Gastrocnemius medialis (tissue), 4 donors: ENCODE results near the gene ZNF672.
"Not testable (repeated sequence)": the region's sequence is repeated elsewhere in the genome, so short reads cannot be mapped to it uniquely, and the experiment has no call there.

ENCODE experiments used
- POLR2A ChIP-seq, 2 donors: fragments of 450-650 bp; IDR thresholded peaks; one replicate each; pipeline ENCODE4 v1.6.1; 2017; ENCODE audit warnings: antibody characterized with exemption in 2 of 2, mild to moderate bottlenecking in 2 of 2, moderate library complexity in 2 of 2
- TF ChIP-seq, protein P1 (sequence below), 5 experiments: fragments of 450-650 bp in 3 of 5; fragments of 200-600 bp in 2 of 5; sonication (generic) in 2 of 5; IDR thresholded peaks in 4 of 5; conservative IDR thresholded peaks in 1 of 5; 1 replicate in 4 of 5; 2 replicates in 1 of 5; pipeline ENCODE4 v1.5.1; 2016 to 2019; ENCODE audit warnings: antibody characterized with exemption in 5 of 5, mild to moderate bottlenecking in 3 of 5, moderate library complexity in 3 of 5

DNA sequence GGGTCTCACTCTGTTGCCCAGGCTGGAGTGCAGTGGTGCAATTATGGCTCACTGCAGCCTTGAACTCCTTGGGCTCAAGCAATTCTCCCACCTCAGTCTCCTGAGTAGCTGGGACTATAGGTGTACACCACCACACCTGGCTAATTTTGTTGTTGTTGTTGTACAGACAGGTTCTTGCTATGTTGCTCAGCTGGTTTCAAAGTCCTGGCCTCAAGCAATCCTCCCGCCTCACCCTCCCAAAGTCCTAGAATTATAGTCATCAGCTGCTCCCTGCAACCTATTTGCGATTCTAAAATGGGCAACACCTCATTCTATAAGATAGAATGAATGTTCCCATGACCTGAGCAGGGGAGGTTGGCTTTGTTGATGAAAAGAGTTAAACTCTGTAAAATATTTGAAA, 48.7 kb upstream of the ZNF672 start:
- TF ChIP-seq, protein P1, sequence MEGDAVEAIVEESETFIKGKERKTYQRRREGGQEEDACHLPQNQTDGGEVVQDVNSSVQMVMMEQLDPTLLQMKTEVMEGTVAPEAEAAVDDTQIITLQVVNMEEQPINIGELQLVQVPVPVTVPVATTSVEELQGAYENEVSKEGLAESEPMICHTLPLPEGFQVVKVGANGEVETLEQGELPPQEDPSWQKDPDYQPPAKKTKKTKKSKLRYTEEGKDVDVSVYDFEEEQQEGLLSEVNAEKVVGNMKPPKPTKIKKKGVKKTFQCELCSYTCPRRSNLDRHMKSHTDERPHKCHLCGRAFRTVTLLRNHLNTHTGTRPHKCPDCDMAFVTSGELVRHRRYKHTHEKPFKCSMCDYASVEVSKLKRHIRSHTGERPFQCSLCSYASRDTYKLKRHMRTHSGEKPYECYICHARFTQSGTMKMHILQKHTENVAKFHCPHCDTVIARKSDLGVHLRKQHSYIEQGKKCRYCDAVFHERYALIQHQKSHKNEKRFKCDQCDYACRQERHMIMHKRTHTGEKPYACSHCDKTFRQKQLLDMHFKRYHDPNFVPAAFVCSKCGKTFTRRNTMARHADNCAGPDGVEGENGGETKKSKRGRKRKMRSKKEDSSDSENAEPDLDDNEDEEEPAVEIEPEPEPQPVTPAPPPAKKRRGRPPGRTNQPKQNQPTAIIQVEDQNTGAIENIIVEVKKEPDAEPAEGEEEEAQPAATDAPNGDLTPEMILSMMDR (IDR thresholded peaks at IDR 0.05 in 4 of 5, conservative IDR thresholded peaks at IDR 0.05 in 1 of 5), result not testable (repeated sequence)
- TF ChIP-seq POLR2A (IDR thresholded peaks at IDR 0.05), result not testable (repeated sequence)
